Neuronal stem cell (in vitro differentiated cells): ENCODE data around the gene CCDC85B.

Source experiments
- DNase-seq: peaks from one replicate; pipeline ENCODE4 v3.0.0-alpha.2; 2013; ENCODE audit warnings: low spot score
- H2AFZ ChIP-seq: one replicate; pipeline ENCODE4 v1.6.1; 2013; ENCODE audit warnings: mild to moderate bottlenecking, low read length, inconsistent platforms
- H2AK5ac ChIP-seq: 2 replicates; pipeline ENCODE4 v1.6.1; 2013; ENCODE audit warnings: low read depth, mild to moderate bottlenecking, inconsistent platforms, low read length, moderate library complexity, mixed read lengths
- H2BK120ac ChIP-seq: 2 replicates; pipeline ENCODE4 v1.6.1; 2013; ENCODE audit warnings: low read depth, mild to moderate bottlenecking, inconsistent platforms, low read length, moderate library complexity, mixed read lengths
- H2BK12ac ChIP-seq: one replicate; pipeline ENCODE4 v1.6.1; 2013; ENCODE audit warnings: low read length, inconsistent platforms
- H2BK15ac ChIP-seq: 2 replicates; pipeline ENCODE4 v1.6.1; 2013; ENCODE audit warnings: mild to moderate bottlenecking, low read length, inconsistent platforms, mixed read lengths
- H2BK5ac ChIP-seq: one replicate; pipeline ENCODE4 v1.6.1; 2013; ENCODE audit warnings: inconsistent platforms, mild to moderate bottlenecking, low read length, moderate library complexity
- H3K14ac ChIP-seq: one replicate; pipeline ENCODE4 v1.6.1; 2013; ENCODE audit warnings: low read length, inconsistent platforms
- H3K18ac ChIP-seq: 2 replicates; pipeline ENCODE4 v1.6.1; 2013; ENCODE audit warnings: low read length, inconsistent platforms
- H3K23ac ChIP-seq: 2 replicates; pipeline ENCODE4 v1.6.1; 2013; ENCODE audit warnings: low read depth, mild to moderate bottlenecking, mixed read lengths, low read length, inconsistent platforms; ENCODE audit not compliant: poor library complexity
- H3K27ac ChIP-seq: replicated peaks from 3 replicates; pipeline ENCODE4 v1.5.1; 2013; ENCODE audit warnings: low read length, inconsistent platforms
- H3K27me3 ChIP-seq, 3 experiments: 2 replicates each; pipeline ENCODE4 v1.6.1; 2013; ENCODE audit warnings: low read length in 3 of 3, mild to moderate bottlenecking in 2 of 3, inconsistent platforms in 1 of 3, low read depth in 1 of 3, mixed read lengths in 1 of 3, moderate library complexity in 1 of 3; ENCODE audit not compliant: control insufficient read depth in 3 of 3, insufficient read depth in 3 of 3
- H3K36me3 ChIP-seq, 2 donors: replicated peaks in 1 of 2; 2 replicates each; pipeline ENCODE4 v1.6.1; 2013; ENCODE audit warnings: low read length in 2 of 2; ENCODE audit not compliant: control insufficient read depth in 2 of 2, insufficient read depth in 2 of 2
- H3K4ac ChIP-seq: 2 replicates; pipeline ENCODE4 v1.6.1; 2013; ENCODE audit warnings: inconsistent platforms, mild to moderate bottlenecking, low read length, moderate library complexity
- H3K4me1 ChIP-seq, 2 donors: 1 replicate in 1 of 2; 2 replicates in 1 of 2; pipeline ENCODE4 v1.6.1; 2013; ENCODE audit warnings: low read length in 2 of 2, low read depth in 1 of 2; ENCODE audit not compliant: control insufficient read depth in 2 of 2, insufficient read depth in 1 of 2
- H3K4me2 ChIP-seq: one replicate; pipeline ENCODE4 v1.6.1; 2013; ENCODE audit warnings: mild to moderate bottlenecking, low read length, inconsistent platforms; ENCODE audit not compliant: insufficient read depth, poor library complexity, severe bottlenecking
- H3K4me3 ChIP-seq, 2 donors: 2 replicates each; pipeline ENCODE4 v1.5.1; 2013; ENCODE audit warnings: low read length in 2 of 2, mild to moderate bottlenecking in 2 of 2, inconsistent platforms in 1 of 2, moderate library complexity in 1 of 2
- H3K79me1 ChIP-seq: one replicate; pipeline ENCODE4 v1.6.1; 2013; ENCODE audit warnings: low read depth, mild to moderate bottlenecking, inconsistent platforms, low read length, moderate library complexity
- H3K9ac ChIP-seq: one replicate; pipeline ENCODE4 v1.6.1; 2013; ENCODE audit warnings: mild to moderate bottlenecking, low read depth, low read length, inconsistent platforms; ENCODE audit not compliant: poor library complexity
- H3K9me3 ChIP-seq, 2 donors: replicated peaks in 1 of 2; 2 replicates each; pipeline versions ENCODE3 to v1.6.1; 2013; ENCODE audit warnings: low read length in 2 of 2, mild to moderate bottlenecking in 2 of 2, inconsistent platforms in 1 of 2, low read depth in 1 of 2, mixed read lengths in 1 of 2, moderate library complexity in 1 of 2; ENCODE audit not compliant: control insufficient read depth in 2 of 2, insufficient read depth in 1 of 2
- H4K8ac ChIP-seq: one replicate; pipeline ENCODE4 v1.6.1; 2013; ENCODE audit warnings: low read depth, mild to moderate bottlenecking, inconsistent platforms, low read length, moderate library complexity
- H4K91ac ChIP-seq: one replicate; pipeline ENCODE4 v1.6.1; 2013; ENCODE audit warnings: low read length, low read depth, mild to moderate bottlenecking, inconsistent platforms; ENCODE audit not compliant: poor library complexity
- WGBS, 2 donors: extraction: QIAGEN DNeasy Blood & Tissue Kit; methylation state at CpG; one replicate each; pipeline ENCODE4 v1.1.7; 2013; ENCODE audit warnings: missing lambda C conversion rate in 2 of 2, mixed read lengths in 1 of 2; ENCODE audit not compliant: insufficient read length in 2 of 2, insufficient replicate concordance in 1 of 2; ENCODE audit errors: extremely low coverage in 2 of 2; 5-methylcytosine and 5-hydroxymethylcytosine counted together

CCDC85B gene

DNA sequence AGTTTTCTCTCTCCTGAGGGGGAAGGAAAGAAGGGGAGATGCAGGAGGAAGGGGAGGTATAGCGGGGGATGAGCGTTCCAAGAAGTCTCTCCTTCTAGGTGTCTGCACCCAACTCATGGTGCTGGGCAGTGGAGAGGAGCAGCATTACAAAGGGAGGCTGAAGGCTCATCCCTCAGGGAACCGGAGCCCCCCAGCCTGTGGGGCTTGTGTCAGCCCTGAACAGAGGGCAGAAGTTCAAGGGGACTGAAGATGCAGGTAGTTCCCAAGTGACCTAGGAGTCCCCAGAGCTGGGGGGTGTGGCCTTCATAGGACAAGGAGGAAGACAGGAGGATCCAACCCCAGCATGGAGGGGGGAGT is 26.6 kb downstream of the CCDC85B start:
- no peak overlapping the region for H3K18ac ChIP-seq
- H3K23ac ChIP-seq, result no peak overlapping the region
- no peak overlapping the region for H2AK5ac ChIP-seq
- H3K14ac ChIP-seq, result no peak overlapping the region
- peak overlapping the region in 1 of 2 donors; percentile 100 for H3K4me3 ChIP-seq
- no CpG with 5 or more reads among the region's 3 CpGs for WGBS, 2 donors
- H3K4me1 ChIP-seq, result peaks cover 16 to 17% of the 10 kb centered on the region in 2 donors
- no peaks in the 10 kb centered on the region for H3K27me3 ChIP-seq
- no peak overlapping the region for H3K4me2 ChIP-seq
- H2BK12ac ChIP-seq, result no peak overlapping the region
- DNase-seq, result no peak
- peaks cover 13 to 28% of the 10 kb centered on the region in 2 donors for H3K36me3 ChIP-seq
- H3K9ac ChIP-seq, result no peak overlapping the region
- H2BK5ac ChIP-seq, result no peak overlapping the region
- no peak overlapping the region for H3K4ac ChIP-seq
- peaks cover 0 to 2% of the 10 kb centered on the region in 2 donors for H3K9me3 ChIP-seq
- H4K8ac ChIP-seq, result no peak overlapping the region
- peaks cover 22% of the 10 kb centered on the region for H3K79me1 ChIP-seq
- no peak overlapping the region for H2AFZ ChIP-seq
- no peak overlapping the region for H2BK120ac ChIP-seq
- H3K27ac ChIP-seq, result no peak overlapping the region
- no peak overlapping the region for H4K91ac ChIP-seq
- no peak overlapping the region for H2BK15ac ChIP-seq

- no peak for DNase-seq
- peak overlapping the region; percentile 83 for H3K4me2 ChIP-seq
- H3K79me1 ChIP-seq, result peaks cover 22% of the 10 kb centered on the region
- no peak overlapping the region for H2BK5ac ChIP-seq
- no peak overlapping the region for H2BK120ac ChIP-seq
- no peak overlapping the region for H3K14ac ChIP-seq
- H3K23ac ChIP-seq, result peak overlapping the region; percentile 81
- WGBS, 2 donors, result no CpG with 5 or more reads among the region's 35 CpGs
- no peak overlapping the region for H4K8ac ChIP-seq
- no peak overlapping the region for H3K9ac ChIP-seq
- peak overlapping the region; percentile 94 to 100 for H3K4me3 ChIP-seq
- H3K27ac ChIP-seq, result no peak overlapping the region
- H3K4ac ChIP-seq, result no peak overlapping the region
- H4K91ac ChIP-seq, result no peak overlapping the region
- H2AK5ac ChIP-seq, result peak overlapping the region; percentile 66
- no peak overlapping the region for H2BK15ac ChIP-seq
- peak overlapping the region; percentile 89 for H2BK12ac ChIP-seq
- peaks cover 19 to 33% of the 10 kb centered on the region in 2 donors for H3K36me3 ChIP-seq
- H2AFZ ChIP-seq, result no peak overlapping the region
- H3K18ac ChIP-seq, result peak overlapping the region; percentile 42
- peaks cover 16 to 17% of the 10 kb centered on the region in 2 donors for H3K4me1 ChIP-seq
- H3K9me3 ChIP-seq, result peaks cover 0 to 2% of the 10 kb centered on the region in 2 donors
- no peaks in the 10 kb centered on the region for H3K27me3 ChIP-seq
These were observed 27.1 kb downstream of the CCDC85B start for GRCh38 chr11:65917434-65918210.

- Histone ChIP-seq H3K4me2 (peak within 1 kb of the TSS; percentile 98), H3K23ac (peak within 1 kb of the TSS; percentile 97), H2AFZ (peak within 1 kb of the TSS; percentile 98), H3K14ac (peak within 1 kb of the TSS; percentile 91), H3K36me3 (peaks cover 20 to 42% of the 10 kb centered on the region in 2 donors), H3K4me1 (peaks cover 16 to 17% of the 10 kb centered on the region in 2 donors), H2BK15ac (peak within 1 kb of the TSS; percentile 74), H3K27ac (no peak within 1 kb of the TSS), H2BK12ac (peak within 1 kb of the TSS; percentile 89), H2BK5ac (peak within 1 kb of the TSS; percentile 93), H2AK5ac (peak within 1 kb of the TSS; percentile 66), H3K9me3 (peaks cover 0 to 2% of the 10 kb centered on the region in 2 donors), H3K9ac (peak within 1 kb of the TSS; percentile 97), H2BK120ac (peak within 1 kb of the TSS; percentile 72), H3K18ac (peak within 1 kb of the TSS; percentile 97), H4K91ac (no peak within 1 kb of the TSS), H4K8ac (no peak within 1 kb of the TSS), H3K4ac (no peak within 1 kb of the TSS), H3K79me1 (peaks cover 22% of the 10 kb centered on the region), H3K4me3 (peak within 1 kb of the TSS; percentile 95 to 100), H3K27me3 (no peaks in the 10 kb centered on the region)
- DNase-seq, result no peak
- WGBS, 2 donors, result no CpG with 5 or more reads among the region's 77 CpGs
These were observed 28.0 kb downstream of the CCDC85B start, which contains the start of gene C11orf68 for GRCh38 chr11:65918211-65919140. Gene C11orf68, minus strand, starts transcription at chr11:65919062. Its CDS starts 31 bp downstream, at chr11:65919031.
